MM.1S (cell line): ENCODE measurements around the gene NRG3.

Experiments used
- EZH2 ChIP-seq: fragments of 300-600 bp; sonication (generic); optimal IDR thresholded peaks from 2 replicates; pipeline ENCODE3; 2017; ENCODE audit warnings: low read depth, mild to moderate bottlenecking, antibody characterized with exemption, low read length, mixed read lengths
- EZH2phosphoT487 ChIP-seq: fragments of 300-600 bp; sonication (generic); IDR thresholded peaks from 2 replicates; pipeline ENCODE4 v1.6.1; 2018; ENCODE audit warnings: antibody characterized with exemption, low read length
- TF ChIP-seq, protein P1 (sequence below): fragments of 300-600 bp; sonication (generic); IDR thresholded peaks from 2 replicates; pipeline ENCODE4 v1.5.1; 2016; ENCODE audit warnings: antibody characterized with exemption, low read length, mixed read lengths

DNA sequence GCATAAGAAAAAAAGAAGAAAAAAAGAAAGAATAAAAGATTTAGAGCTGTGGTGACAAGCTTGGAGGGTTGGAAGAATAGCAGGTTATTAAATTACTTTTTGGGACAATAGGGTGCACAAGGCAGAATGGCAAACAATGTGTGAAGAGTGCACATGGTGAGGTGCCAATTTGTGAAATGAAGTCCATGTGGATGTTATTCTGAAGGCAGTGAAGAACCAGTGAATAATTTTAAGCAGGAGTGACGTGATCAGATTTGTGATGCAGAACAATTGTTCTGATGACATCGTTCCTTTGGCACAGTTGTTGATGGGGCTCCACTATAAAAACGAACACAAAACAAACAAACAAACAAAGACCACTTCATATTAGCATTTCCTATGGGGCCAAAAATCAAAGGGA is 700.3 kb downstream of the NRG3 start:
- TF ChIP-seq, protein P1, sequence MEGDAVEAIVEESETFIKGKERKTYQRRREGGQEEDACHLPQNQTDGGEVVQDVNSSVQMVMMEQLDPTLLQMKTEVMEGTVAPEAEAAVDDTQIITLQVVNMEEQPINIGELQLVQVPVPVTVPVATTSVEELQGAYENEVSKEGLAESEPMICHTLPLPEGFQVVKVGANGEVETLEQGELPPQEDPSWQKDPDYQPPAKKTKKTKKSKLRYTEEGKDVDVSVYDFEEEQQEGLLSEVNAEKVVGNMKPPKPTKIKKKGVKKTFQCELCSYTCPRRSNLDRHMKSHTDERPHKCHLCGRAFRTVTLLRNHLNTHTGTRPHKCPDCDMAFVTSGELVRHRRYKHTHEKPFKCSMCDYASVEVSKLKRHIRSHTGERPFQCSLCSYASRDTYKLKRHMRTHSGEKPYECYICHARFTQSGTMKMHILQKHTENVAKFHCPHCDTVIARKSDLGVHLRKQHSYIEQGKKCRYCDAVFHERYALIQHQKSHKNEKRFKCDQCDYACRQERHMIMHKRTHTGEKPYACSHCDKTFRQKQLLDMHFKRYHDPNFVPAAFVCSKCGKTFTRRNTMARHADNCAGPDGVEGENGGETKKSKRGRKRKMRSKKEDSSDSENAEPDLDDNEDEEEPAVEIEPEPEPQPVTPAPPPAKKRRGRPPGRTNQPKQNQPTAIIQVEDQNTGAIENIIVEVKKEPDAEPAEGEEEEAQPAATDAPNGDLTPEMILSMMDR, result no peak
- no peak for TF ChIP-seq EZH2
- no peak for TF ChIP-seq EZH2phosphoT487
